ENCODE data around the gene ABCC8.

- TF ChIP-seq POLR2A (IDR thresholded peaks at IDR 0.05) (no peak), CTCF (IDR thresholded peaks at IDR 0.05) (no peak)
Observed at GRCh38 chr11:17463546-17464174, 13.0 kb downstream of the ABCC8 start.

Data from right lobe of liver (tissue), 4 donors.